Measurements from ENCODE around the gene EED.

GRCh38 chr11:86240164-86240563 is 4.4 kb upstream of the EED start:
- TF ChIP-seq, protein P1, sequence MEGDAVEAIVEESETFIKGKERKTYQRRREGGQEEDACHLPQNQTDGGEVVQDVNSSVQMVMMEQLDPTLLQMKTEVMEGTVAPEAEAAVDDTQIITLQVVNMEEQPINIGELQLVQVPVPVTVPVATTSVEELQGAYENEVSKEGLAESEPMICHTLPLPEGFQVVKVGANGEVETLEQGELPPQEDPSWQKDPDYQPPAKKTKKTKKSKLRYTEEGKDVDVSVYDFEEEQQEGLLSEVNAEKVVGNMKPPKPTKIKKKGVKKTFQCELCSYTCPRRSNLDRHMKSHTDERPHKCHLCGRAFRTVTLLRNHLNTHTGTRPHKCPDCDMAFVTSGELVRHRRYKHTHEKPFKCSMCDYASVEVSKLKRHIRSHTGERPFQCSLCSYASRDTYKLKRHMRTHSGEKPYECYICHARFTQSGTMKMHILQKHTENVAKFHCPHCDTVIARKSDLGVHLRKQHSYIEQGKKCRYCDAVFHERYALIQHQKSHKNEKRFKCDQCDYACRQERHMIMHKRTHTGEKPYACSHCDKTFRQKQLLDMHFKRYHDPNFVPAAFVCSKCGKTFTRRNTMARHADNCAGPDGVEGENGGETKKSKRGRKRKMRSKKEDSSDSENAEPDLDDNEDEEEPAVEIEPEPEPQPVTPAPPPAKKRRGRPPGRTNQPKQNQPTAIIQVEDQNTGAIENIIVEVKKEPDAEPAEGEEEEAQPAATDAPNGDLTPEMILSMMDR (IDR thresholded peaks at IDR 0.05; ENCODE audit: low read length) = no peak
- no peak for TF ChIP-seq EZH2 (IDR thresholded peaks at IDR 0.05; ENCODE audit: borderline replicate concordance, low read length)

All from OCI-LY1 (cell line).